ENCODE measurements around the gene GABRA4. TPM values are rescaled to one million over a fixed set of nuclear protein-coding genes. Genes with fewer than 3 reads are reported as not detected.

Gene GABRA4
- total RNA-seq, 2 donors from 2014 or later: 0.28 TPM; not detected in 1

DNA sequence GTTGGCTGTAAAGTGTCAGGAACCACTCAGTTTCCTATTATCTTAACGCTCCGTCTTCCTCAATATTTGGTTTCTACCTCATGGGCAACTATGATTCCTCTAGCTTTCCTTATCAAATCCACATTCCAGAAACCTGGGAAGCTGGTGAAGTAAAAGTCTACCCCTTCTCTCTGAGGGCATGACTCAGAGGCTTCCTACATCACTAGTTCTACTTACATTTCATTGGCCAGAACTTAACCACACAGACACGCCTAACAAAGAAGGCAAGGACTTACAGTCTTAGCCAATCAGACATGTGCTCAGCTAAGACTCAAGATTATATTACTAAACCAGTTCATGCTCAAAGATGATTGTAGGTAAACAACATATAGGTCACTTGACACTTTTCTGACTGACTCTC, 114.7 kb downstream of the GABRA4 start:
- no peaks in the 10 kb centered on the region for H3K9me3 ChIP-seq
- intact Hi-C loops (cut with DNase I): no loop called here
- H3K27me3 ChIP-seq (replicated peaks; ENCODE audit: insufficient read depth): no peaks in the 10 kb centered on the region
- 91% methylated on average over 3 of the region's 3 CpGs for WGBS
- no peak overlapping the region for H3K4me3 ChIP-seq
- no peak for DNase-seq (ENCODE audit: low spot score)
- H3K36me3 ChIP-seq: no peaks in the 10 kb centered on the region
- no peak for TF ChIP-seq POLR2AphosphoS5 (IDR thresholded peaks at IDR 0.05)
- TF ChIP-seq, protein P1, sequence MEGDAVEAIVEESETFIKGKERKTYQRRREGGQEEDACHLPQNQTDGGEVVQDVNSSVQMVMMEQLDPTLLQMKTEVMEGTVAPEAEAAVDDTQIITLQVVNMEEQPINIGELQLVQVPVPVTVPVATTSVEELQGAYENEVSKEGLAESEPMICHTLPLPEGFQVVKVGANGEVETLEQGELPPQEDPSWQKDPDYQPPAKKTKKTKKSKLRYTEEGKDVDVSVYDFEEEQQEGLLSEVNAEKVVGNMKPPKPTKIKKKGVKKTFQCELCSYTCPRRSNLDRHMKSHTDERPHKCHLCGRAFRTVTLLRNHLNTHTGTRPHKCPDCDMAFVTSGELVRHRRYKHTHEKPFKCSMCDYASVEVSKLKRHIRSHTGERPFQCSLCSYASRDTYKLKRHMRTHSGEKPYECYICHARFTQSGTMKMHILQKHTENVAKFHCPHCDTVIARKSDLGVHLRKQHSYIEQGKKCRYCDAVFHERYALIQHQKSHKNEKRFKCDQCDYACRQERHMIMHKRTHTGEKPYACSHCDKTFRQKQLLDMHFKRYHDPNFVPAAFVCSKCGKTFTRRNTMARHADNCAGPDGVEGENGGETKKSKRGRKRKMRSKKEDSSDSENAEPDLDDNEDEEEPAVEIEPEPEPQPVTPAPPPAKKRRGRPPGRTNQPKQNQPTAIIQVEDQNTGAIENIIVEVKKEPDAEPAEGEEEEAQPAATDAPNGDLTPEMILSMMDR (IDR thresholded peaks at IDR 0.05): no peak
- no peak for TF ChIP-seq POLR2A (IDR thresholded peaks at IDR 0.05)
- H3K4me1 ChIP-seq (replicated peaks): no peaks in the 10 kb centered on the region
- H3K27ac ChIP-seq: no peak overlapping the region

DNA sequence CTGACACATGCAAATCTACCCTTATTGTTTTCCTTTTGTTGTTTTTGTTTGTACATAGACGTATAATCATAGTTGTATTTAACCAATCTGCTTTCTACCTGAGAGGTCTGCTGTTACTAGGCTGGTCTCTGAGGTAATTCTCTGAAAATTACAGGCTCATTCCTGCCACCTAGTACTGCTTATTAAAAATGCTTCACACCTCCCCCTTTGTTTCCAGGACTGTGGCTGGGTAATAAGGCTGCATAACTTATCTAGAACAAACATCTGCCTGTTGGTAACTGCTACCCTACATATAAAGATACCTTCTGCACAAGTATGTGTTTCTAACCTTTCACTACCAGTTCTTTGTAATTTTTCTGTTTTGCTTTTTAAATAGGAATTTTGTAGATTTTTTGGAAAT, 118.6 kb downstream of the GABRA4 start:
- WGBS: 63% methylated on average over 1 of the region's 1 CpG
- H3K9me3 ChIP-seq: no peaks in the 10 kb centered on the region
- no peak overlapping the region for H3K27ac ChIP-seq
- no peaks in the 10 kb centered on the region for H3K4me1 ChIP-seq (replicated peaks)
- TF ChIP-seq, protein P1 (IDR thresholded peaks at IDR 0.05): no peak
- no peak for TF ChIP-seq POLR2A (IDR thresholded peaks at IDR 0.05)
- TF ChIP-seq POLR2AphosphoS5 (IDR thresholded peaks at IDR 0.05): no peak
- DNase-seq (ENCODE audit: low spot score): no peak
- no peak overlapping the region for H3K4me3 ChIP-seq
- intact Hi-C loops (cut with DNase I): no loop called here
- no peaks in the 10 kb centered on the region for H3K36me3 ChIP-seq
- no peaks in the 10 kb centered on the region for H3K27me3 ChIP-seq (replicated peaks; ENCODE audit: insufficient read depth)

DNA sequence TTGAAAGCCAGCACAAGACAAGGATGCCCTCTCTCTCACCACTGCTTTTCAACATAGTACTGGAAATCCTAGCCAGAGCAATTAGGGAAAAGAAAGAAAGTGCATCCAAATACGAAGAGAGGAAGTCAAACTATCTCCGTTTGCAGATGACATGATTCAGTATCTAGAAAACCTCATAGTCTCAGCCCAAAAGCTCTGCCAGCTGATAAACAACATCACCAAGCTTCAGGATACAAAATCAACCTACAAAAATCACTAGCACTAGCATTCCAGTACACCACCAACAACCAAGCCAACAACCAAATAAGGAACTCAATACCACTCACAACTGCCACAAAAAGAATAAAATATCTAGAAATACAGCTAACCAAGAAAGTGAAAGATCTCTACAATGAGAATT, 123.0 kb downstream of the GABRA4 start:
- DNase-seq (ENCODE audit: low spot score): no peak
- intact Hi-C loops (cut with DNase I): no loop called here
- Histone ChIP-seq H3K36me3 (no peaks in the 10 kb centered on the region), H3K4me1 (replicated peaks) (no peaks in the 10 kb centered on the region), H3K4me3 (no peak overlapping the region), H3K27me3 (replicated peaks; ENCODE audit: insufficient read depth) (no peaks in the 10 kb centered on the region), H3K27ac (no peak overlapping the region), H3K9me3 (no peaks in the 10 kb centered on the region)
- 70% methylated on average over 2 of the region's 2 CpGs for WGBS
- TF ChIP-seq POLR2A (IDR thresholded peaks at IDR 0.05) (no peak), POLR2AphosphoS5 (IDR thresholded peaks at IDR 0.05) (no peak)
- TF ChIP-seq, protein P1 (IDR thresholded peaks at IDR 0.05): no peak

Other genes starting within 250 kb of the GABRA4 start
- 1 to 10 TPM in 1 of 2 donors, not detected in 1; 5.8 TPM for gene COX7B2, start 84.3 kb downstream of the GABRA4 start, total RNA-seq
- gene GABRB1, start 38.0 kb upstream of the GABRA4 start, total RNA-seq: not detected